PC-3 (cell line): ENCODE measurements around the gene MAMLD1.

Experiments used
- EZH2 ChIP-seq: fragments of 300-600 bp; sonication (generic); IDR thresholded peaks from one replicate; pipeline ENCODE4 v1.6.1; 2017; ENCODE audit warnings: antibody characterized with exemption, mild to moderate bottlenecking, low read length; ENCODE audit not compliant: unreplicated experiment
- EZH2phosphoT487 ChIP-seq: fragments of 300-600 bp; sonication (generic); IDR thresholded peaks from 2 replicates; pipeline ENCODE4 v1.6.1; 2018; ENCODE audit warnings: mild to moderate bottlenecking, antibody characterized with exemption, low read length, borderline replicate concordance
- TF ChIP-seq, protein P1 (sequence below): fragments of 300-600 bp; sonication (generic); conservative IDR thresholded peaks from 2 replicates; pipeline ENCODE4 v1.5.1; 2017; ENCODE audit warnings: antibody characterized with exemption, low read depth, mild to moderate bottlenecking, low read length

DNA sequence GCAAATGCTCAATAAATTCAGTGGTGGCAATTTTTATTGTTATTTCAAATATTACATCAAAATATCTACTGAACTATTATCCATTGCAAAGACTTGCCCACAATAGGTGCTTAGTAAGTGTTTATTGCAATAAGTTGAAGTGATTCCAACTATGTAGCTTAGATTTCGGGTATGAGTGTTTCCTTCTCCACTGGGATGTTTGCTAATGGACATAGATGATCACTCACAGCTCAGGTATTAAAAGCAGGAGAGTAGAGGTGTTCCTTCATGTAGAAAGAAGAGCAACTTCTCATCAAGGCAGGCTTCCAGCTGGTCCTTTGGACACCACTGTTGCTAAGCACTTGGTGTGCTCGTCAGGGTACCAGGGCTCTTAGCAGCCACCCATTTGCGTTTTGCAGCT lies 139.0 kb downstream of the MAMLD1 start:
- TF ChIP-seq, protein P1, sequence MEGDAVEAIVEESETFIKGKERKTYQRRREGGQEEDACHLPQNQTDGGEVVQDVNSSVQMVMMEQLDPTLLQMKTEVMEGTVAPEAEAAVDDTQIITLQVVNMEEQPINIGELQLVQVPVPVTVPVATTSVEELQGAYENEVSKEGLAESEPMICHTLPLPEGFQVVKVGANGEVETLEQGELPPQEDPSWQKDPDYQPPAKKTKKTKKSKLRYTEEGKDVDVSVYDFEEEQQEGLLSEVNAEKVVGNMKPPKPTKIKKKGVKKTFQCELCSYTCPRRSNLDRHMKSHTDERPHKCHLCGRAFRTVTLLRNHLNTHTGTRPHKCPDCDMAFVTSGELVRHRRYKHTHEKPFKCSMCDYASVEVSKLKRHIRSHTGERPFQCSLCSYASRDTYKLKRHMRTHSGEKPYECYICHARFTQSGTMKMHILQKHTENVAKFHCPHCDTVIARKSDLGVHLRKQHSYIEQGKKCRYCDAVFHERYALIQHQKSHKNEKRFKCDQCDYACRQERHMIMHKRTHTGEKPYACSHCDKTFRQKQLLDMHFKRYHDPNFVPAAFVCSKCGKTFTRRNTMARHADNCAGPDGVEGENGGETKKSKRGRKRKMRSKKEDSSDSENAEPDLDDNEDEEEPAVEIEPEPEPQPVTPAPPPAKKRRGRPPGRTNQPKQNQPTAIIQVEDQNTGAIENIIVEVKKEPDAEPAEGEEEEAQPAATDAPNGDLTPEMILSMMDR, result no peak
- no peak for TF ChIP-seq EZH2phosphoT487
- TF ChIP-seq EZH2, result no peak
